ENCODE measurements around the gene SLC32A1.

SLC32A1 gene

DNA sequence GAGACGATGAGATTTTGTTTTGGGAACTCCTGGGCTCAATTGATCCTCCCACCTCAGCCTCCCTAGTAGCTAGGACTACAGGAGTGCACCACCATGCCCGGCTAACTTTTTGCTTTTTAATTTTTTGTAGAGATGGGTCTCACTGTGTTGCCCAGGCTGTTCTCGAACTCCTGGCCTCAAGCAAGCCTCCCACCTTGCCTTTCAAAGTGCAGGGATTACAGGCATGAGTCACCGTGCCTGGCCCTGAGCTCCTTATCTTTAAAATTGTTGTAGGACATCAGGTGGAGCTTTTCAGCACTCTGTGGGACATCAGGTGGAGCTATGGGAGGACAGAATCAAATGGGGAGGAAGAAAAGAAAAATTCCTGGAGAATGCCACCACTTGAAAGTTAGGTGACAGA is 36.7 kb downstream of the SLC32A1 start:
- Histone ChIP-seq H3K9ac (ENCODE audit: low read depth, low read length) (no peak overlapping the region), H3K4me3 (ENCODE audit: low read length) (no peak overlapping the region), H3K36me3 (ENCODE audit: insufficient read depth, low read depth, low read length) (peaks cover 97% of the 10 kb centered on the region)

DNA sequence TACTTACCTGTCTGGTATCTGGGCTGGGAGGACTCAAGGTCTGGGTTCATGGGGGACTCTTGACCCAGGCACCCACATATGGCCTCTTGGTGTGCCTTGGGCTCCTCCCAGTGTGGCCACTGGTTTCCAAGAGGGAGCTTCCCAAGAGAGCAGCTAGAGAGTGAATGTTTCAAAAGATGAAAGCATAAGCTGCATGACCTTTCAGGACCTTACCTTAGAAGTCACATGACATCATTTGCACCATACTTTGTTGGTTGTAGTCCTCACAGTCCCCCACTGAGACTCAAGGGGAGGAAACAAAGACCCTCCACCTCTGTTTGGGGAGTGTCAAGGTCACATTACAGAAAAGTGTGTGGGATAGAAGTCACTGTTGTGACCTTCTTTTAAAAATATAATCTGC is 37.9 kb downstream of the SLC32A1 start:
- Histone ChIP-seq H3K4me3 (ENCODE audit: low read length) (no peak overlapping the region), H3K27ac (ENCODE audit: low read length) (no peak overlapping the region), H3K27me3 (ENCODE audit: insufficient read depth, low read length) (no peaks in the 10 kb centered on the region), H3K9ac (ENCODE audit: low read depth, low read length) (no peak overlapping the region), H3K36me3 (ENCODE audit: insufficient read depth, low read depth, low read length) (peaks cover 97% of the 10 kb centered on the region), H3K4me1 (ENCODE audit: insufficient read depth, low read length) (peaks cover 2% of the 10 kb centered on the region; the same call in 1 of the 2 replicates), H3K9me3 (ENCODE audit: insufficient read depth, low read depth, low read length) (no peaks in the 10 kb centered on the region)

More for the DNA sequence above, 36.7 kb downstream of the SLC32A1 start:
- Histone ChIP-seq H3K9me3 (ENCODE audit: insufficient read depth, low read depth, low read length) (no peaks in the 10 kb centered on the region), H3K27ac (ENCODE audit: low read length) (no peak overlapping the region), H3K4me1 (ENCODE audit: insufficient read depth, low read length) (no peaks in the 10 kb centered on the region; the same call in 1 of the 2 replicates), H3K27me3 (ENCODE audit: insufficient read depth, low read length) (no peaks in the 10 kb centered on the region)

DNA sequence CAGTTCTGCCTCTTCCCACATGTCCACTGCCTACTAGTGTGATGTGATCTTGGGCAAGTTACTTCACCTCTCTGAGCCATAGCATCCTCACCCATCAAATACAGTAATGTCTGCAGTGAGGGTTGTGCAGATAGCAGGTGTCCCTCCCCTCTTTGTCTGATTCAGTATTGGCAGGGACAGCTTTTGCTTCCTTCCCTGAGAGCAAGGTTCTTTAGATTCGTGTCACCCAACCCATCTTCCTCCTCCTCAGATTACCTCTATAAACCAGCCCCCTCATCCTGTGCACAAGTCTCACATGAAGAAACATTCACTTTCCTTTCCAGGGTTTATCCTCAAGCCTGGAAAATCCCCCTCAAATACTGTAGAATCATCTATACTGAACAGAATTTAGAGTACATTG is 39.3 kb downstream of the SLC32A1 start:
- Histone ChIP-seq H3K9me3 (ENCODE audit: insufficient read depth, low read depth, low read length) (no peaks in the 10 kb centered on the region), H3K36me3 (ENCODE audit: insufficient read depth, low read depth, low read length) (peaks cover 99% of the 10 kb centered on the region), H3K4me3 (ENCODE audit: low read length) (no peak overlapping the region), H3K27ac (ENCODE audit: low read length) (no peak overlapping the region), H3K27me3 (ENCODE audit: insufficient read depth, low read length) (no peaks in the 10 kb centered on the region), H3K4me1 (ENCODE audit: insufficient read depth, low read length) (0 out of 2 replicates have a peak, but pooled peaks cover 2% of the 10 kb centered on the region), H3K9ac (ENCODE audit: low read depth, low read length) (no peak overlapping the region)

DNA sequence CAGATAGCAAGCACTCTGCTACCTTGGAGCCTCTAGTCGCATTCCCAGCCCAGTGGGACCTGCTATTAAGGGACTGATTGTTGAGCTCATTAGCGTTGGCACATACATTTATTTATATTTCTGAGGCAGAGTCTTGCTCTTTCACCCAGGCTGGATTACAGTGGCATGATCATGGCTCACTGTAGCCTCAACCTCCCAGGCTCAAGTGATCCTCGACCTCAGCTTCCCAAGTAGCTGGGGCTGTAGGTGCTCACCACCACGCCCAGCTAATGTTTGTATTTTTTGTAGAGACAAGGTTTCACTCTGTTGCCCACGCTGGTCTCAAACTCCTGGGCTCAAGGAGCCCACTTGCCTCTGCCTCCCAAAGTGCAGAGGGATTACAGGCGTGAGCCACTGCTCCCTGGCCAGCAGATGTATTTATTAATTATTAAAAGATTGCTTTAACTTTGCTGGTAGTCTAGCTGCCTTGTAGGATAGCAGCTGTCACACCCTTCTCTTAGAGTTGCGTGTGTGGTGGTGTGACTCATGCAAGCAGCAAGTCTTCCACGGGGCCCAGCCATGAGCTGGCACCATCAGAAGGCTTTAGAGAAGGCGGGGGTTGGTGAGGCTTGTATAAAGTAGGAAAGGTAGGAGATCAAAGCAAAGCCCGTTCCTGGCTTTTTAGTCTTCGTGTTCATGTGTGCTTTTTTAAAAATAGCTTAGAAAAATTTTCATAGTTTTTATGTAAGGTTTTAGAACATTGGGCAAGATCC is 40.5 kb downstream of the SLC32A1 start:
- H3K27ac ChIP-seq (ENCODE audit: low read length), result no peak overlapping the region
- H3K4me3 ChIP-seq (ENCODE audit: low read length), result no peak overlapping the region
- H3K4me1 ChIP-seq (ENCODE audit: insufficient read depth, low read length), result 0 out of 2 replicates have a peak, but pooled peaks cover 2% of the 10 kb centered on the region
- no peaks in the 10 kb centered on the region for H3K27me3 ChIP-seq (ENCODE audit: insufficient read depth, low read length)
- no peaks in the 10 kb centered on the region for H3K9me3 ChIP-seq (ENCODE audit: insufficient read depth, low read depth, low read length)
- peaks cover 99% of the 10 kb centered on the region for H3K36me3 ChIP-seq (ENCODE audit: insufficient read depth, low read depth, low read length)
- H3K9ac ChIP-seq (ENCODE audit: low read depth, low read length), result no peak overlapping the region

DNA sequence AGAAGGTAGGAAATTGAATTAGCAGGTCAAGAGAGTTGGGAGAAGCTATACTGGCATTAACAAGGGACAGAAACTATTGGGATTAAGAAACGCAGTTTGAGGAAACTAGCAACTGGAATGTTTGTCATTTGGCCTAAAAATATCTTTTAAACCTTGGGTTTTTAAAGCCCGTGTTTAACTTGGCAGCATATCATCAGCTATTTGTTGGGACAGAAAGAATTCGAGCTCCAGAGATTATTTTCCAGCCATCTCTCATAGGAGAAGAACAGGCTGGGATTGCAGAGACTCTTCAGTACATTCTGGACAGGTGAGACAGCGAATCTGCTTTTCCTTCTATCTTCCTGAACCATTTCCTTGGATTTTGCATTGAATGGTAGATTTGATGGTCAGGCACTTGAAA is 41.8 kb downstream of the SLC32A1 start:
- Histone ChIP-seq H3K27me3 (ENCODE audit: insufficient read depth, low read length) (no peaks in the 10 kb centered on the region), H3K27ac (ENCODE audit: low read length) (no peak overlapping the region), H3K4me3 (ENCODE audit: low read length) (no peak overlapping the region), H3K9me3 (ENCODE audit: insufficient read depth, low read depth, low read length) (no peaks in the 10 kb centered on the region), H3K9ac (ENCODE audit: low read depth, low read length) (no peak overlapping the region; the same call in 1 of the 2 replicates), H3K4me1 (ENCODE audit: insufficient read depth, low read length) (0 out of 2 replicates have a peak, but pooled peaks cover 2% of the 10 kb centered on the region), H3K36me3 (ENCODE audit: insufficient read depth, low read depth, low read length) (peaks cover 99% of the 10 kb centered on the region)

DNA sequence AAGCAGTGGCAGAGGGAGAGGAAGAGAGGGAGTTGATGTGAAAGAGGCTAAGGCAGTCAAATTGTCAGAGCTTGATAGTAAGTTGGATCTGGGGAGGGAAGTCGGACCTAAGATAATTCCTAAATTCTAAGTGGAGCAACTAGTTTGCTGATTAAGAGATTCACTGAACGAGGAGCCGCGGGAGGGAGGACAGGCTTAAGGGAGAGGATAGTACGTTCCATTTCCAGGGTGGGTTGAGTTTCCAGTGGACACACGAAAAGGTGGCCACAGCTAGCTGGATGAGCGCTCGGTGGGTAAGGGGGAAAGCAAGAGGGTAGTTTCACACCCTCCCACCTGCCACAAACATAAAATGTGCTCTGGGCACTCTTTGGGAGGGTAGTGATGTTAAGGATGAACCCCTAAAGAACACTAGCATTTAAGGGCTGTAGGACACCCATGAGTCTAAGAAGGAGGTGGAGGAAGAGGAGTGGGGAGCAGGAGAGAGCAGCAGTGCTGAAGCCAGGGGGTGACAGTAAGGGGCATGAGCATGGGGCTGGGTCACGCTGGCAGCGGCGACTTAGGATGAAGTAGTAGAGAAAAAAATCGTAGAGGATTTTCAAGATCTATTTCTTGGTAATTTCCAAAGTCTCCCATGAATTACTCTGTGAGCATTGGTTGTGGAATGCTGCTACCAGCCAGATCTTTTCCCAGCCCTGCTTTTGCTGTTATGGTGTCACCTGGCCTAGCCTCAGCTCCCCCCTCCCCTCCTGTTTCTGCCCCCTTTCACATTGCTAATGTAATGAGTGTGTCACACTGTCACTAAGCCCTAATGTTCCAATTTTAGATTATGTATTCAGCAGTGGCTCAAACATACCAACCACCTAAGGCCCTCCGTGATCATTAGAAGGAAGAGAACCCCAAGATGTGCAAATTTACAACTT is 45.4 kb downstream of the SLC32A1 start:
- Histone ChIP-seq H3K36me3 (ENCODE audit: insufficient read depth, low read depth, low read length) (peaks cover 95% of the 10 kb centered on the region), H3K9ac (ENCODE audit: low read depth, low read length) (no peak overlapping the region)

DNA sequence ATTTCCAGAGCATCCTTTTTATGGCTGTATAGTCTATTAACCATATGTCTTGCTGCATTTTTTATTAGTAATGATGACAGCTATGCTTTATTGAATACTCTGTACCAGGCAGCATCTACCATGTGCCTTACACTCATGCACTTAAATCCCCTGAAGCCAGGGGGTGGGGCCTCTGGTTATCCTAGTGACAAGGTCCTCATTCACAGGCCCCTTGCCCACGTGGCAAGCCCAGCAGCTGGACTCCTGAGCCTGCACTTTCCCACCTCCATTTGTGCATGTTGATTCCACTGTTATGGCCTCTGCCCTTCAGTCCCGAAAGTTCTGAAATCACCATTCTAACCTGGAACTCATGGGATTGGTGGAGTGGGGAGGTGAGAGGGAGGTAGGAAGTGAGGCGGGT is 46.3 kb downstream of the SLC32A1 start:
- Histone ChIP-seq H3K36me3 (ENCODE audit: insufficient read depth, low read depth, low read length) (peaks cover 87% of the 10 kb centered on the region), H3K27me3 (ENCODE audit: insufficient read depth, low read length) (no peaks in the 10 kb centered on the region), H3K9ac (ENCODE audit: low read depth, low read length) (no peak overlapping the region), H3K9me3 (ENCODE audit: insufficient read depth, low read depth, low read length) (no peaks in the 10 kb centered on the region; the same call in 1 of the 2 replicates), H3K27ac (ENCODE audit: low read length) (no peak overlapping the region), H3K4me3 (ENCODE audit: low read length) (no peak overlapping the region), H3K4me1 (ENCODE audit: insufficient read depth, low read length) (0 out of 2 replicates have a peak, but pooled peaks cover 2% of the 10 kb centered on the region)

More for the DNA sequence above, 45.4 kb downstream of the SLC32A1 start:
- Histone ChIP-seq H3K27ac (ENCODE audit: low read length) (no peak overlapping the region), H3K4me1 (ENCODE audit: insufficient read depth, low read length) (0 out of 2 replicates have a peak, but pooled peaks cover 2% of the 10 kb centered on the region), H3K4me3 (ENCODE audit: low read length) (no peak overlapping the region), H3K9me3 (ENCODE audit: insufficient read depth, low read depth, low read length) (no peaks in the 10 kb centered on the region; the same call in 1 of the 2 replicates), H3K27me3 (ENCODE audit: insufficient read depth, low read length) (no peaks in the 10 kb centered on the region)

DNA sequence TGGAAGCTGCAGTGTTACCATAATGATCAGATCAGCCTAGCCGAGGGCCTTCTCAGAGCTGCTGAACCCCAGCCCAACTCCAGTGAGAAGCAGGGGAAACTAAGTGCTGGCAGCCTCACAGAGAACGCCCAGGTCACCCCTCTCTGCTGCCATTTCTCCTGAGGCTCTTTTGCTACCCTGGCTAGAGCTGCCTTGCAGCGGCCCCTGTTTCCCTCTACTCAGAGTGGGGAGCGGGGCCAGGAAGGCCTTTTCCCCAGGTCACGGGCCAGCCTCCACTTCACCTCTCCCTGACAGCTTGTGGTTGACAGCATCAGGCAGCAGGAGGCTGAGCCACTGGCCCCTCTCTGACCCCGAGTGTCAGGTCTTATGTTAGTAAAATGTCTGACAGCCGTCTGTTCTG is 46.7 kb downstream of the SLC32A1 start:
- Histone ChIP-seq H3K4me1 (ENCODE audit: insufficient read depth, low read length) (0 out of 2 replicates have a peak, but pooled peaks cover 2% of the 10 kb centered on the region), H3K9ac (ENCODE audit: low read depth, low read length) (no peak overlapping the region), H3K4me3 (ENCODE audit: low read length) (no peak overlapping the region), H3K36me3 (ENCODE audit: insufficient read depth, low read depth, low read length) (peaks cover 82% of the 10 kb centered on the region), H3K27me3 (ENCODE audit: insufficient read depth, low read length) (no peaks in the 10 kb centered on the region), H3K27ac (ENCODE audit: low read length) (no peak overlapping the region), H3K9me3 (ENCODE audit: insufficient read depth, low read depth, low read length) (no peaks in the 10 kb centered on the region; the same call in 1 of the 2 replicates)

DNA sequence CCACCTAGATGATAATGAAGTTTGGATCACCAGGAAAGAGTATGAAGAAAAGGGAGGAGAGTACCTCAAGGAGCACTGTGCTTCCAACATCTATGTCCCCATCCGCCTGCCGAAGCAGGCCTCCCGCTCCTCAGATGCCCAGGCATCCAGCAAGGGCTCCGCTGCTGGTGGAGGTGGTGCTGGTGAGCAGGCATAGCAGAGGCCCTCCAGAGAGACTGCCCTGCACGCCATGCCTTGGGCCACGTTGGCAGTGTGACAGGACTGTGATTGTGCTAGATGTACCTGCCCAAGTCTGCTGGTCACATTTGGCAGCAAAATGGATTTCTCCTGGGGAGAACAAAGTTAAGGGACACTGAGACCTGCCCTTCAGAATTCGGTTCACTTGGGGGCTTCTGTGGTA is 47.3 kb downstream of the SLC32A1 start:
- Histone ChIP-seq H3K4me3 (ENCODE audit: low read length) (no peak overlapping the region), H3K9ac (ENCODE audit: low read depth, low read length) (no peak overlapping the region), H3K4me1 (ENCODE audit: insufficient read depth, low read length) (no peaks in the 10 kb centered on the region), H3K36me3 (ENCODE audit: insufficient read depth, low read depth, low read length) (peaks cover 76% of the 10 kb centered on the region), H3K27ac (ENCODE audit: low read length) (no peak overlapping the region), H3K9me3 (ENCODE audit: insufficient read depth, low read depth, low read length) (no peaks in the 10 kb centered on the region; the same call in 1 of the 2 replicates), H3K27me3 (ENCODE audit: insufficient read depth, low read length) (no peaks in the 10 kb centered on the region)

DNA sequence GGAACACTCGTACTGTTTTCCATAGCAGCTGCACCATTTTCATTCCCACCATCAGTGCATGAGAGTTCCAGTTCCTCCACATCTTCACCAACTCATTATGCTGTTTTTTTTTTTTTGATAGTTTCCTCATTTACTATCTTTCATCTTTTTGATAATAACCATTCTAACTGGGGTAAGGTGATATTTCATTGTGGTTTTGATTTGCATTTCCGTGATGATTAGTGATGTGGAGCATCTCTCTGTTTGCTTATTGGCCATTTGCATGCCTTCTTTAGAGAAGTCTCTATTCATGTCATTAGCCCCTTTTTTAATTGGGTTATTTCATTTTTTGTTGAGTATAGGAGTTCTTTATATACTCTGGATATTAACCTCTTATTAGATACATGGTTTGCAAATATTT is 49.9 kb downstream of the SLC32A1 start:
- no peaks in the 10 kb centered on the region; the same call in 1 of the 2 replicates for H3K9me3 ChIP-seq (ENCODE audit: insufficient read depth, low read depth, low read length)
- no peak overlapping the region for H3K9ac ChIP-seq (ENCODE audit: low read depth, low read length)
- no peaks in the 10 kb centered on the region for H3K27me3 ChIP-seq (ENCODE audit: insufficient read depth, low read length)
- H3K36me3 ChIP-seq (ENCODE audit: insufficient read depth, low read depth, low read length), result peaks cover 51% of the 10 kb centered on the region
- H3K4me3 ChIP-seq (ENCODE audit: low read length), result no peak overlapping the region
- H3K27ac ChIP-seq (ENCODE audit: low read length), result no peak overlapping the region
- peaks cover 8% of the 10 kb centered on the region for H3K4me1 ChIP-seq (ENCODE audit: insufficient read depth, low read length)

DNA sequence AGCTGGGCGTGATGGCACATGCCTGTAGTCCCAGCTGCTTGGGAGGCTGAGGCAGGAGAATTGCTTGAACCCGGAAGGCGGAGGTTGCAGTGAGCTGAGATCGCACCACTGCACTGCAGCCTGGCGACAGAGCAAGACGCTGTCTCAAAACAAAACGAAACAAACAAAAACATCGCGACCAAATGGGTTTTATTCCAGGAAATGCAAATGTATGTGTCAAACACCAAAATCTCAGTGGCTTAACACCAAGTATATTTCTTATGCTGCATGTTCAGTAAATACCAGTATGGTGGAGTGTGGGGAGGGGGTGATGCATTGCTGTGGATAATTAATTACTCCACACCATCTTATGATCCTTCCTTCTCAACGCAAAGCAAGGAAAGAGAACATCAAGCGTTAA is 52.1 kb downstream of the SLC32A1 start:
- Histone ChIP-seq H3K4me3 (ENCODE audit: low read length) (no peak overlapping the region), H3K4me1 (ENCODE audit: insufficient read depth, low read length) (peaks cover 25% of the 10 kb centered on the region), H3K36me3 (ENCODE audit: insufficient read depth, low read depth, low read length) (peaks cover 30% of the 10 kb centered on the region)

More for the DNA sequence above, 52.1 kb downstream of the SLC32A1 start:
- Histone ChIP-seq H3K27ac (ENCODE audit: low read length) (no peak overlapping the region), H3K9ac (ENCODE audit: low read depth, low read length) (no peak overlapping the region), H3K27me3 (ENCODE audit: insufficient read depth, low read length) (no peaks in the 10 kb centered on the region), H3K9me3 (ENCODE audit: insufficient read depth, low read depth, low read length) (no peaks in the 10 kb centered on the region; the same call in 1 of the 2 replicates)

All from iPS-20b (cell line).